Cardiac fibroblast (primary cell): ENCODE data around the gene ALCAM.

Experiments
- DNase-seq, 2 donors: peaks; one replicate each; pipeline versions ENCODE4 v3.0.0 to v3.0.0-alpha.2; 2010; ENCODE audit warnings: low read depth in 2 of 2
- H3K4me3 ChIP-seq, 2 donors: replicated peaks in 1 of 2; 1 replicate in 1 of 2; 2 replicates in 1 of 2; pipeline ENCODE4 v1.5.1; 2011; ENCODE audit warnings: low read depth in 2 of 2, low read length in 2 of 2, mild to moderate bottlenecking in 2 of 2, moderate library complexity in 1 of 2
- TF ChIP-seq, protein P1 (sequence below): IDR thresholded peaks from one replicate; pipeline ENCODE4 v1.5.1; 2011; ENCODE audit warnings: low read depth, mild to moderate bottlenecking, low read length, inconsistent platforms

ALCAM gene

DNA sequence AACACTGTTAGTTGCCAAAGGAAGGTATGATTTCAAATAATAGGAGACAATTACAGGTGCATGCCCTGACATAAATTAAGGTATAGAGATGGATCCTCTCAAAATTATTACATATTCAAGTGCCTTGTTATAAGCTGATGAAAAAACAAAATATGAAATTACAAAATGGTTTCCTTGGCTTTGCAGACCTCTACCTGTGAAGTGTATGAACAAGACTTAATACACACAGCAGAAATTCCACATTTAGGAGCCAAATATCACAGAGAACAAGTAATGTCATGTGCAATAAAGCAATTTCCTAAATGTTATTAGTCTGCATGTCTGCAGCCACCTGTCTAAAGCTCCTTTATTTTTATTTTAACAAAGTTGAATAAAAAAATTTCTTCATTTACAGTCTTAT is 151.5 kb downstream of the ALCAM start:
- H3K4me3 ChIP-seq = no peak overlapping the region
- TF ChIP-seq, protein P1, sequence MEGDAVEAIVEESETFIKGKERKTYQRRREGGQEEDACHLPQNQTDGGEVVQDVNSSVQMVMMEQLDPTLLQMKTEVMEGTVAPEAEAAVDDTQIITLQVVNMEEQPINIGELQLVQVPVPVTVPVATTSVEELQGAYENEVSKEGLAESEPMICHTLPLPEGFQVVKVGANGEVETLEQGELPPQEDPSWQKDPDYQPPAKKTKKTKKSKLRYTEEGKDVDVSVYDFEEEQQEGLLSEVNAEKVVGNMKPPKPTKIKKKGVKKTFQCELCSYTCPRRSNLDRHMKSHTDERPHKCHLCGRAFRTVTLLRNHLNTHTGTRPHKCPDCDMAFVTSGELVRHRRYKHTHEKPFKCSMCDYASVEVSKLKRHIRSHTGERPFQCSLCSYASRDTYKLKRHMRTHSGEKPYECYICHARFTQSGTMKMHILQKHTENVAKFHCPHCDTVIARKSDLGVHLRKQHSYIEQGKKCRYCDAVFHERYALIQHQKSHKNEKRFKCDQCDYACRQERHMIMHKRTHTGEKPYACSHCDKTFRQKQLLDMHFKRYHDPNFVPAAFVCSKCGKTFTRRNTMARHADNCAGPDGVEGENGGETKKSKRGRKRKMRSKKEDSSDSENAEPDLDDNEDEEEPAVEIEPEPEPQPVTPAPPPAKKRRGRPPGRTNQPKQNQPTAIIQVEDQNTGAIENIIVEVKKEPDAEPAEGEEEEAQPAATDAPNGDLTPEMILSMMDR = no peak
- no peak for DNase-seq

DNA sequence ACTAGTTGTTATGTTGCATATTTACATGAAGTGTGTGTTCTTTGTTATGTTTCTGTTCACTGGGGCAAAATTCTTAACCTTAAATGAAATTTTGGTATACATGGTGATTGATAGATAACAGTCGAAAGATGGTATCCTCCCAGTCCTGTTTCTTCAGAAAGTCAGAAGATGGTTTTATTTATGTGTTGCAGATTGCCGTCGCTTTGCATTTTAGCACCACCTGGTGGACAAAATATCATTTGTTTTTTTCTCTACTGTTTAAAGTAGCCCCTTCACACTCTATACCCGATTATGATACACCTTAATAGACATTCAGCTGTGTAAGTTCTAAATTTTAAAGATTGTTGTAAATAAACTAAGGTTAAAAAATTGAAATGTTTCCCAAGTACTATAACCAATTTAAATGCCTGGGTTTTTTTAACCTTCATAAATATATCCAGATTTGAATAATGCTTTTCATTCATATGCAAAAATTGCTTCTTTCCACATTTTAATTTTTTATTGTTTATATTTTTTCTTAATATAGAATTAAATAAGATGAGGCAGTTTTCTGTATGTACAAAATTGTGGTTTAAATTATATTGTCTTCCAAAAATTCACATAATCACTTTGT is 152.2 kb downstream of the ALCAM start:
- H3K4me3 ChIP-seq = no peak overlapping the region
- TF ChIP-seq, protein P1 = peak; percentile 48
- peak; percentile 79 to 84 for DNase-seq

DNA sequence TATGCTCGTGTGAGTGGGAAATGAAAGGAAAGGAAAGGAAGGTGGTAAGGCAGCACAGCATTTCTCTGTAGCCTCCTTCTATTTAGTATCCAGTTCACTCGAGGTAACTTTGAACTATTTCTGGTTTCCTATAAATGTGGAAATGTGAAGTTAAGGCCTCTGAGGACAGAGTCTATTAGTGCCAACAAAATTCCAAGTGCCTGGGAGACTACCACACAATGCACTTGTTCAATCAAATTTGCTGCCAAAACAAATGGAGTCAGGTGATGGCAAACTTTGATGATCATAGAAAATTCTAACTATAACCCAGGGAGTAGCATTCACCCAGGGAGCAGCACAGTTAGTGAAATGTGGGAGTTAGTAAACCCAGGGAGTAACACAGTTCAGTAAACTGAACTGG is 155.1 kb downstream of the ALCAM start:
- no peak for DNase-seq
- no peak overlapping the region for H3K4me3 ChIP-seq
- TF ChIP-seq, protein P1 = no peak

GRCh38 chr3:105523501-105523900 is 156.8 kb downstream of the ALCAM start:
- DNase-seq = peak; percentile 10 to 54
- no peak overlapping the region for H3K4me3 ChIP-seq
- TF ChIP-seq, protein P1 = no peak

DNA sequence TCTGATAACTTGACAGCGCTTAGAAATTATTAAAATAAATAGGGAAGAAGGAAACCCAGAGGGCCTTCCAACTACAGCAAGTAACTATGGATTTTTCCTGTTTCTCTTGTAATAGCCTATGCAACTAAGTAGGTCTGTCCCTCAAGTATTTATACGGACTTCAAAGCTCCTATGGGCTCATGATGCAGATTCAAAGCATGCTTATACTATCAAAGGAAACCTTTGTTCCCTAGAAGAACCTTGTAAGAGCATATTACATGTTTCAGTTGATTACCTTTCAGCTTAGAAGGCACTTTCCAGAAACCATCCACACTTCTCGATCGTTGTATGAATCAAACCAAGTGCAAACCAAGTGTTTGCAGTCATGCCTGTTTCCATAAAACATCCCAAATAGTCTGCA is 158.8 kb downstream of the ALCAM start:
- no peak for DNase-seq
- TF ChIP-seq, protein P1 = no peak
- no peak overlapping the region for H3K4me3 ChIP-seq

- H3K4me3 ChIP-seq = no peak overlapping the region
- TF ChIP-seq, protein P1 = no peak
- DNase-seq = no peak
These were observed 159.8 kb downstream of the ALCAM start for GRCh38 chr3:105526360-105527111.
